GM12878 (cell line): ENCODE data around the gene PYGO2. TPM values are rescaled to one million over a fixed set of nuclear protein-coding genes. Genes with fewer than 3 reads are reported as not detected.
A peak's percentile ranks its signal among the peaks of the same experiment; 100 is the strongest.

Source experiments
- ATAC-seq: fragments of 200-7000 bp; cut with Tn5 transposase; 3 replicates; pipeline ENCODE4 v1.9.1; 2020; ENCODE audit warnings: mild to moderate bottlenecking, moderate library complexity
- BruUV-seq: library from RNA; stranded (reverse); fragments of 400-500 nt; replicated peaks from 2 replicates; lab custom pipeline; 2021; lab: Mats Ljungman, UMichigan
- CTCF ChIA-PET: fragments of 300-600 bp; sonication (Branson Sonifier 250); formaldehyde crosslinking; extraction: SDS; loops from one replicate; lab custom pipeline; 2021; ENCODE audit warnings: inconsistent platforms; lab: Yijun Ruan, JAX
- POLR2A ChIA-PET: fragments of 350-600 bp; formaldehyde crosslinking; extraction: SDS; loops from one replicate; lab custom pipeline; 2021; ENCODE audit warnings: inconsistent platforms; lab: Charles Lee
- RAD21 ChIA-PET: fragments of 300-600 bp; sonication (Branson Sonifier 250); formaldehyde crosslinking; loops from one replicate; lab custom pipeline; 2023; ENCODE audit warnings: antibody characterized with exemption; ENCODE audit not compliant: unreplicated experiment; lab: Charles Lee
- SMC1A ChIA-PET: fragments of 300-600 bp; sonication (Branson Sonifier 250); formaldehyde crosslinking; loops from one replicate; lab custom pipeline; 2023; ENCODE audit not compliant: unreplicated experiment, uncharacterized antibody; lab: Charles Lee
- DNase-seq: peaks from one replicate; pipeline ENCODE4 v3.0.0-alpha.2; 2011; ENCODE audit warnings: low read depth, low spot score
- FAIRE-seq: peaks from 3 replicates; lab custom pipeline; 2011; peaks lifted over from hg19 to GRCh38; lab: Jason Lieb, UNC
- H2AFZ ChIP-seq: 2 replicates; pipeline ENCODE4 v1.6.0; 2011; ENCODE audit warnings: low read depth, low read length, control low read depth; ENCODE audit not compliant: control insufficient read depth
- H3K27ac ChIP-seq: 2 replicates; pipeline ENCODE4 v1.5.1; 2011; ENCODE audit warnings: control low read depth; ENCODE audit not compliant: control insufficient read depth, insufficient read depth
- H3K27me3 ChIP-seq, 2 experiments: replicated peaks in 1 of 2; 2 replicates each; pipeline versions ENCODE4 v1.6.0 to v1.6.1; 2011; ENCODE audit warnings: low read length in 1 of 2; ENCODE audit not compliant: control insufficient read depth in 2 of 2, insufficient read depth in 2 of 2
- H3K36me3 ChIP-seq, 2 experiments: 2 replicates each; pipeline ENCODE4 v1.5.1; 2011; ENCODE audit warnings: low read length in 1 of 2; ENCODE audit not compliant: control insufficient read depth in 2 of 2, insufficient read depth in 2 of 2
- H3K4me1 ChIP-seq: 2 replicates; pipeline ENCODE4 v1.6.1; 2011; ENCODE audit warnings: mild to moderate bottlenecking, low read length, moderate library complexity, mixed read lengths; ENCODE audit not compliant: control insufficient read depth, insufficient read depth
- H3K4me2 ChIP-seq: 2 replicates; pipeline ENCODE4 v1.6.0; 2011; ENCODE audit warnings: control low read depth; ENCODE audit not compliant: control insufficient read depth, insufficient read depth
- H3K4me3 ChIP-seq: fragments of 200-600 bp; sonication (generic); 2 replicates; pipeline ENCODE4 v1.5.1; 2016
- H3K79me2 ChIP-seq: 2 replicates; pipeline ENCODE4 v1.6.0; 2011; ENCODE audit warnings: low read length; ENCODE audit not compliant: control insufficient read depth, insufficient read depth
- H3K9ac ChIP-seq: 2 replicates; pipeline ENCODE4 v1.8.0; 2011; ENCODE audit warnings: low read length, control low read depth, mixed read lengths; ENCODE audit not compliant: control insufficient read depth, insufficient read depth
- H3K9me3 ChIP-seq: replicated peaks from 3 replicates; pipeline ENCODE4 v1.5.1; 2011; ENCODE audit warnings: mild to moderate bottlenecking, low read length; ENCODE audit not compliant: control insufficient read depth, insufficient read depth
- H4K20me1 ChIP-seq: 2 replicates; pipeline ENCODE4 v1.6.0; 2011; ENCODE audit not compliant: control insufficient read depth, insufficient read depth
- JUNB ChIP-seq: IDR thresholded peaks from 2 replicates; pipeline ENCODE4 v1.6.1; 2016; ENCODE audit warnings: antibody characterized with exemption, mild to moderate bottlenecking
- NR2C1 ChIP-seq: fragments of 450-650 bp; IDR thresholded peaks from 2 replicates; pipeline ENCODE4 v1.6.1; 2017; ENCODE audit warnings: antibody characterized with exemption, mild to moderate bottlenecking, moderate library complexity
- SPI1 ChIP-seq: IDR thresholded peaks from 2 replicates; pipeline ENCODE4 v1.6.1; 2011; ENCODE audit warnings: low read depth, mild to moderate bottlenecking, low read length, moderate library complexity, borderline replicate concordance; ENCODE audit not compliant: insufficient read depth
- STAT3 ChIP-seq: IDR thresholded peaks from 2 replicates; pipeline ENCODE4 v1.6.1; 2011; ENCODE audit warnings: low read depth, low read length, improper control_type of control experiment
- WGBS: methylation state at CpG from one replicate; pipeline ENCODE4 v1.1.6; 2016; ENCODE audit warnings: low lambda C conversion rate; ENCODE audit not compliant: insufficient replicate concordance, insufficient coverage; ENCODE audit errors: missing lambda C conversion rate; 5-methylcytosine and 5-hydroxymethylcytosine counted together
- in situ Hi-C: fragments of 300-500 bp; cut with MboI; formaldehyde crosslinking; loops from 9 replicates; pipeline ENCODE4 v1.14.3; 2018; ENCODE audit warnings: mixed read lengths
- intact Hi-C: fragments of 100-400 bp; cut with micrococcal nuclease; formaldehyde crosslinking; loops from one replicate; pipeline ENCODE4 v1.14.2; 2022; ENCODE audit not compliant: unreplicated experiment
- polyA plus RNA-seq, 11 experiments: library from polyadenylated mRNA; depleted of rRNA in 4 of 11; unstranded in 6 of 11; stranded (reverse) in 5 of 11; fragments of >200 nt; fragmentation: Nextera tagmentation in 4 of 11; fragmentation: Illumina TruSeq in 1 of 11; extraction: Ambion mirVana in 4 of 11; extraction: Trizol in 1 of 11; gene quantifications; 1 replicate in 1 of 11; 2 replicates in 10 of 11; pipeline versions ENCODE4 v1.2.1 to v1.2.3, GENCODE V29; 2011 to 2016; ENCODE audit warnings: inconsistent platforms in 2 of 11, missing spikeins in 2 of 11, low read depth in 1 of 11
- total RNA-seq, 4 experiments: library from RNA; depleted of rRNA in 3 of 4; stranded (reverse); fragments of >200 nt in 3 of 4; fragmentation: Illumina TruSeq in 1 of 4; extraction: Trizol in 1 of 4; gene quantifications; 2 replicates each; pipeline versions ENCODE4 v1.2.1 to v1.2.3, GENCODE V29; 2013 to 2021
- TF ChIP-seq, protein P1 (sequence below): fragments of 450-650 bp; IDR thresholded peaks from 2 replicates; pipeline ENCODE4 v1.6.1; 2016; ENCODE audit warnings: mild to moderate bottlenecking, moderate library complexity, borderline replicate concordance
- TF ChIP-seq, protein P2 (sequence below), 3 experiments: IDR thresholded peaks in 2 of 3; conservative IDR thresholded peaks in 1 of 3; 2 replicates each; pipeline ENCODE4 v1.5.1; 2011; ENCODE audit warnings: low read depth in 3 of 3, low read length in 3 of 3, mild to moderate bottlenecking in 3 of 3, control low read depth in 2 of 3, moderate library complexity in 2 of 3, inconsistent platforms in 1 of 3, mixed read lengths in 1 of 3; ENCODE audit not compliant: control insufficient read depth in 2 of 3, insufficient read depth in 1 of 3; ENCODE audit errors: extremely low read depth in 1 of 3

The PYGO2 gene
- total and polyA plus RNA-seq, 10 of the 15 experiments (the other 5 are each of a cell fraction or from before 2014, with no cell fraction given) = 8.1 to 33.8 (median 23.5) TPM

DNA sequence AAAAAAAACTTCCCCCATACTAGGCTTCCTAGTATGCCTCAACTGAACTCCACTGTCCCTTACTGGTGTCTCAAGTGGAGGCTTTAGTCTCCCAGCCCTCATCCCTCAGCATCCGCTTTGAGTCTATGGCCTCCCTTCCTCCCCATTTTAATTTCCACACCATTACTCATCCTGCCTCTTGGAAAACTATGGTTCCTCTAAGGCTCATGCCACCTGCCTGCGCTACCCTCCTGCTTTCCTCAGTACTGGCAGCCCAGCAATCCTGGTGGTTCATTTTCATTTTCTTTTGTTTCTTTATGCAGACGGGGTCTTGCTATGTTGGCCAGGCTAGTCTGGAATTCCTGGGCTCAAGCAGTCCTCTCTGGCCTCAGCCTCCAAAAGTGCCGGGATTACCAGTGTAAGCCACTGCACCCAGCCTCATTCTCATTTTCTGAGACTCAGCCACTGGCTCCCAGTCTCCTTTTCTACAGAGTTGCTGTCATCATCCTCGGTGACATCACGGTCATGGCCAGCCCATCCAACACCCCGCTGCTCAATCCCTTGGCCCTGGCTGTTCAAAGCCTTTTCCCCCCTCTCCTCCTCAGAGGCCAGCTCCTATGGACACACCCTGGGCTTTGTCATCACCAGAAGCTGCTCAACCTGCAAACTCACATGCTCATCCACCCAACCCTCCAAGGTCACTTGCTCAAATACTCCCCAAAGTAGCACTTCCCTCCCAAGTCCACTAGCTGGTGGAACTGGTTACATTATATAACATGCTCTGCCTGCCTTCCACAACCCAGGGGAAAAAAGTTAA lies 22.8 kb downstream of the PYGO2 start:
- RAD21 ChIA-PET = interaction anchor here (1.2 to 2.6 kb wide), 3 partner anchors 35 to 379 kb away, joined by 4 to 15 read pairs (median 12); no protein-coding TSS in a partner anchor
- DNase-seq (no peak), FAIRE-seq (no peak), ATAC-seq (no peak)
- Histone ChIP-seq H4K20me1 (no peaks in the 10 kb centered on the region), H3K27ac (peak overlapping the region; percentile 100), H3K4me1 (peaks cover 57% of the 10 kb centered on the region), H2AFZ (no peak overlapping the region), H3K36me3 (no peaks in the 10 kb centered on the region), H3K9ac (peak overlapping the region; percentile 97), H3K9me3 (no peaks in the 10 kb centered on the region; the same call in 2 of the 3 replicates), H3K27me3 (no peaks in the 10 kb centered on the region), H3K4me2 (peak overlapping the region; percentile 69), H3K4me3 (peak overlapping the region; percentile 87; the same call in 1 of the 2 replicates), H3K79me2 (peaks cover 72% of the 10 kb centered on the region)
- 96% methylated on average over 7 of the region's 7 CpGs for WGBS
- in situ Hi-C loops (no loop called here), intact Hi-C loops (no loop called here)
- TF ChIP-seq SPI1 (peak; percentile 30; the same call in 1 of the 2 replicates), STAT3 (no peak)
- CTCF ChIA-PET = interaction anchor here (0.9 to 3.5 kb wide), 12 partner anchors 10 to 458 kb away, joined by 3 to 20 read pairs (median 4); partner anchors contain the start of gene PYGO2
- SMC1A ChIA-PET = interaction anchor here (0.6 to 0.8 kb wide), 2 partner anchors 35 to 56 kb away, joined by 3 to 4 read pairs; no protein-coding TSS in a partner anchor
- no TSS peak for BruUV-seq
- POLR2A ChIA-PET = interaction anchor here (0.6 to 2.9 kb wide), 11 partner anchors 9 to 535 kb away, joined by 3 to 18 read pairs (median 5); partner anchors contain the start of genes CKS1B, EFNA4, PBXIP1 and PYGO2

DNA sequence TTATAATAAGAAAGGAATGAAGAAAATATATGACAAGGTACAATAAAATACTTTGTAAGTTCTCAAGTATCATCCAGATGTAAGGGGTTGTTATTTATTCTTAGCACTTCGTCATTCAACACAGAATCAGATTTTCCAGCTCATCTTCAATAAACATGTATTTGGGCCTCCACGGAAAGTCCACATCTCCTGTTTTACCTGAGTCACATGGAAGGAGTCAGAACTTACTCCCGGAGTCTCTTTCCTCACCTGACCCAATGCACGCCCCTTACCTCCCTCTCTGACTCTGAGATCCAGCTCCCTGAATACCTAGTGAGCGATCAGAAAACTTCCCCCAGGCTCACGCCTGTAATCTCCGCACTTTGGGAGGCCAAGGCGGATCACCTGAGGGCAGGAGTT lies 23.6 kb downstream of the PYGO2 start:
- intact Hi-C loops = loop anchor here (2.0 kb wide), 2 partner anchors 23 to 63 kb away; partner anchors contain the start of gene PYGO2
- ATAC-seq = no peak
- no TSS peak for BruUV-seq
- Histone ChIP-seq H3K4me2 (peak overlapping the region; percentile 97), H4K20me1 (no peaks in the 10 kb centered on the region), H3K36me3 (no peaks in the 10 kb centered on the region), H3K9ac (peak overlapping the region; percentile 97), H3K79me2 (peaks cover 73% of the 10 kb centered on the region), H3K4me3 (peak overlapping the region; percentile 87), H3K4me1 (peaks cover 49% of the 10 kb centered on the region), H2AFZ (no peak overlapping the region), H3K9me3 (no peaks in the 10 kb centered on the region; the same call in 2 of the 3 replicates), H3K27ac (peak overlapping the region; percentile 100), H3K27me3 (no peaks in the 10 kb centered on the region)
- in situ Hi-C loops = no loop called here
- FAIRE-seq = no peak
- ChIA-PET RAD21 (interaction anchor here (0.8 to 2.6 kb wide), 5 partner anchors 13 to 378 kb away, joined by 3 to 12 read pairs (median 5); partner anchors contain the start of gene PYGO2), POLR2A (interaction anchor here (0.6 to 2.9 kb wide), 7 partner anchors 36 to 471 kb away, joined by 3 to 10 read pairs (median 3); partner anchors contain the start of genes CKS1B and EFNA4), CTCF (interaction anchor here (1.1 to 3.5 kb wide), 6 partner anchors 24 to 378 kb away, joined by 4 to 20 read pairs (median 10); partner anchors contain the start of gene PYGO2), SMC1A (interaction anchor here (0.8 to 3.2 kb wide), 6 partner anchors 16 to 70 kb away, joined by 3 to 14 read pairs (median 4); partner anchors contain the start of genes FLAD1 and PBXIP1)
- 38% methylated on average over 8 of the region's 8 CpGs for WGBS
- no peak for DNase-seq
- TF ChIP-seq, protein P1, sequence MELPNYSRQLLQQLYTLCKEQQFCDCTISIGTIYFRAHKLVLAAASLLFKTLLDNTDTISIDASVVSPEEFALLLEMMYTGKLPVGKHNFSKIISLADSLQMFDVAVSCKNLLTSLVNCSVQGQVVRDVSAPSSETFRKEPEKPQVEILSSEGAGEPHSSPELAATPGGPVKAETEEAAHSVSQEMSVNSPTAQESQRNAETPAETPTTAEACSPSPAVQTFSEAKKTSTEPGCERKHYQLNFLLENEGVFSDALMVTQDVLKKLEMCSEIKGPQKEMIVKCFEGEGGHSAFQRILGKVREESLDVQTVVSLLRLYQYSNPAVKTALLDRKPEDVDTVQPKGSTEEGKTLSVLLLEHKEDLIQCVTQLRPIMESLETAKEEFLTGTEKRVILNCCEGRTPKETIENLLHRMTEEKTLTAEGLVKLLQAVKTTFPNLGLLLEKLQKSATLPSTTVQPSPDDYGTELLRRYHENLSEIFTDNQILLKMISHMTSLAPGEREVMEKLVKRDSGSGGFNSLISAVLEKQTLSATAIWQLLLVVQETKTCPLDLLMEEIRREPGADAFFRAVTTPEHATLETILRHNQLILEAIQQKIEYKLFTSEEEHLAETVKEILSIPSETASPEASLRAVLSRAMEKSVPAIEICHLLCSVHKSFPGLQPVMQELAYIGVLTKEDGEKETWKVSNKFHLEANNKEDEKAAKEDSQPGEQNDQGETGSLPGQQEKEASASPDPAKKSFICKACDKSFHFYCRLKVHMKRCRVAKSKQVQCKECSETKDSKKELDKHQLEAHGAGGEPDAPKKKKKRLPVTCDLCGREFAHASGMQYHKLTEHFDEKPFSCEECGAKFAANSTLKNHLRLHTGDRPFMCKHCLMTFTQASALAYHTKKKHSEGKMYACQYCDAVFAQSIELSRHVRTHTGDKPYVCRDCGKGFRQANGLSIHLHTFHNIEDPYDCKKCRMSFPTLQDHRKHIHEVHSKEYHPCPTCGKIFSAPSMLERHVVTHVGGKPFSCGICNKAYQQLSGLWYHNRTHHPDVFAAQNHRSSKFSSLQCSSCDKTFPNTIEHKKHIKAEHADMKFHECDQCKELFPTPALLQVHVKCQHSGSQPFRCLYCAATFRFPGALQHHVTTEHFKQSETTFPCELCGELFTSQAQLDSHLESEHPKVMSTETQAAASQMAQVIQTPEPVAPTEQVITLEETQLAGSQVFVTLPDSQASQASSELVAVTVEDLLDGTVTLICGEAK = peak; percentile 33; the same call in 1 of the 2 replicates
- TF ChIP-seq, protein P2, sequence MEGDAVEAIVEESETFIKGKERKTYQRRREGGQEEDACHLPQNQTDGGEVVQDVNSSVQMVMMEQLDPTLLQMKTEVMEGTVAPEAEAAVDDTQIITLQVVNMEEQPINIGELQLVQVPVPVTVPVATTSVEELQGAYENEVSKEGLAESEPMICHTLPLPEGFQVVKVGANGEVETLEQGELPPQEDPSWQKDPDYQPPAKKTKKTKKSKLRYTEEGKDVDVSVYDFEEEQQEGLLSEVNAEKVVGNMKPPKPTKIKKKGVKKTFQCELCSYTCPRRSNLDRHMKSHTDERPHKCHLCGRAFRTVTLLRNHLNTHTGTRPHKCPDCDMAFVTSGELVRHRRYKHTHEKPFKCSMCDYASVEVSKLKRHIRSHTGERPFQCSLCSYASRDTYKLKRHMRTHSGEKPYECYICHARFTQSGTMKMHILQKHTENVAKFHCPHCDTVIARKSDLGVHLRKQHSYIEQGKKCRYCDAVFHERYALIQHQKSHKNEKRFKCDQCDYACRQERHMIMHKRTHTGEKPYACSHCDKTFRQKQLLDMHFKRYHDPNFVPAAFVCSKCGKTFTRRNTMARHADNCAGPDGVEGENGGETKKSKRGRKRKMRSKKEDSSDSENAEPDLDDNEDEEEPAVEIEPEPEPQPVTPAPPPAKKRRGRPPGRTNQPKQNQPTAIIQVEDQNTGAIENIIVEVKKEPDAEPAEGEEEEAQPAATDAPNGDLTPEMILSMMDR (IDR thresholded peaks at IDR 0.05 in 2 of 3, conservative IDR thresholded peaks at IDR 0.05 in 1 of 3; ENCODE audit: control insufficient read depth in 2 of 3, extremely low read depth in 1 of 3, insufficient read depth in 1 of 3, low read depth in 3 of 3, low read length in 3 of 3) = no peak
- no peak for TF ChIP-seq JUNB
- no peak for TF ChIP-seq NR2C1
